ENCODE measurements around the gene NDUFAF8.

Gene NDUFAF8

DNA sequence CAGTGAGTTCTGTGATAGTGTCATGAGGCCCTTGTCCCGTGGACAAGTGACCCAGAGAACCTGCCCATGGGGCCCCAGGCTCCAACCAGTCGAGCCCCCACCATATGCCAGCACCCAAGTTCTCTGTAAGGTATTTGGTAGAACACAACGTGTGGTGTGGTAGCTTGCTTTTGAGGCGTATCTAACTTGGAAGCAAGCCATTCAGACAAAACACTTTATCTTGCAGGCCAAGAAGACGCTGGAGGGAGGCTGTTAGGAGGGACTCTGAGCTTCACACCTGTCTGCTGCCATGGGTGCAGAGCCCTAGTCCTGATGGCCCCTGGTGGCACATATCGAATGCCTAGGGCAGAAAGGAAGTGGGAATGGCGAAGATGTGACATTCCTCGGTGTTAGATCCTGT, 1.6 kb downstream of the NDUFAF8 start:
- DNase-seq (ENCODE audit: low spot score) = peak; percentile 45

DNA sequence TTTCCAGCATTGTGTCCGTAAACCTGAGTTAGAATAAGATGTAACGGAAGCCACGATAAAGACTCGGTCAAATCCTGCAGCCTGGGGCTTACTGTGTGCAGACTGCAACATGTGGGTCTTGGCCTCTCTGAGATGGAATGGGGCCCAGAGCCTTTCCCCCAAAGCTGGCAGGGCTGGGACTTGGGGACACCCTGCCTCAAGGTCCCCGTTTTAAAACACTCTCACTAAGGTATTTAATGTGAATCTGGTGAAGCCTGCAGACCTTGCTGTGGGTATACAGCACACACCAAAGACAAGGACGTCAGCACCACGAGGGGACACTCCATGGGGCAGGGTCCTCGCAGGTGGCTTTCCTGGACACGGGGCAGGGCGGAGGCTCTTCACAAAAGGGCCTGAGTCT, 2.1 kb downstream of the NDUFAF8 start:
- no peak for DNase-seq (ENCODE audit: low spot score)

DNA sequence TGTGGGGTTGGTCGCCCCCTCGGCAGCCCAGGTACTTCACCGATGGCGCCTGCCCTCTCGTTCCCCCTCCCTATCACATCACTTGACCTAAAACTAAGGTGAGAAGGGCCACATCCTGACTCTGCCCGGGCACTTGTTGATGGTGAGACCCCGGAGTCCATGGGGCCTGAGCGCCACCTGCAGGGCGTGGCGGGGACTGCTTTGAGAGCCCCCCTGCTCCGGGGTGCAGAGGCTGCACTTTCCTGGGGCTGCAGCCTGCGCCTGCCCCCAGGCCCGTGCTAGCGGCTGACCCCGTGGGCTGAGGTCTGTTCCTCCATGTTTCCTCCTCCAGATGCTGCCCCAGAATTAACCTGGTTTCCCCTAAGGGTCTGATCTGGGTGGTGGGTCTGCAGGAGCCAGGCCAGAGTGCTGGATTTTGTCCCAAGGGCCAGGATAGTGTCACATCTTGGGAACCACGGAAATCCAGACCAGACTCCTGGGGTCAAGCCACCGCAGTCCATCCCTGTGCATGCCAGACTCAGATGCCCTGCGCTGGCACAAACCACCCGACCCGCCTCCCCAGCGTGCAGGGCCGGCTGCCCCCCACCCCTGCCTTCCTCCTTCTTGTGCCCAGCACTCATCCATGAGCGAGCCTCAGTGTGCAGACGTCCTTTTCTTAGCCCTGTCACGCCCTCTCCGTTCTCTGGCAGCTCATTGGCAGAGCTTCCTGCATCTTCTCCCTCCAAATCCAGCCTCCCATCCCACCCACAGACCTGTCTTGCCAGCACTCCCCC, 2.7 kb downstream of the NDUFAF8 start:
- DNase-seq (ENCODE audit: low spot score) = peak; percentile 52

DNA sequence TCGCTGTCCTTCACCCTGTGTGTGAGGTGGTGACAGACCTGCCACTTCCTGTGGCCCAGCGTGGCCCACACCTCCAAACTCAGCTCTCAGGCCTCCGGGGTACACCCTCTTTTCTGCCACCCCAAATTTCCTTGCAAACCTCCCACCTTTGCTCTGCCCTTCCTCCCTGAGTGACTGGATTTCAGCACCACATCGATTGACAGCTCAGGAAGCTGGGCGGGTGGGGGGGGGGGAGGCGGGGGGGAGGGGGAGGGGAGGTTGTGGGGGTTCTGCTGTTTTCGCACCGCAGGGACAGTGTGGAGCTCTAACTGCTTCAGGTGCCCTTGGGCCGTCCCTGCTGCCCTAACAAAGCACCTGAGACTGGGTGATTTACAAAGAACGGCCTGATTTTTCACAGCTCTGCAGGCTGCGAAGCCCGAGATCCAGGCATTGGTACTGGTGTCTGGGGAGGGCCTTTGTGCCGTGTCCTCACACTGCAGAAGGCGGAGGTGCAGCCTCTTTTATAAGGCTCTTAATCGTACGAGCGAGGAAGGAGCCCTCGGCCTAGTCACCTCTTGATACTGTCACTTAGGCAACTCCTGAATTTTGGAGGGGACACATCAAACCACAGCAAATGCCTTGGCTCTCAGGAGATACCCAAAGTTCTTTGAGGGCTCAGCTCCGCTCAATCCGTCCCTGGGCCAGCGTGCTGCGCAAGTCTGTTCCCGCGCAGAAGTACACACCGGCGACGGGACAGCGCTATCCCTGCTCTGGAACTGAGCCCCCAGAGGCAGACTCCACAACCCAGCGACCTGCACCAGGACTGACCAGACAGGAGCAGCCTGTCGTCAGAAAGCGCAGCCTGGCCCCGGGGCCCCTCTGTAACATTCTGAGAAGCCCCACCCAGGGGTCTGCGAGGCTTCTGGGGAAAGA, 3.6 kb downstream of the NDUFAF8 start:
- no peak for DNase-seq (ENCODE audit: low spot score)

DNA sequence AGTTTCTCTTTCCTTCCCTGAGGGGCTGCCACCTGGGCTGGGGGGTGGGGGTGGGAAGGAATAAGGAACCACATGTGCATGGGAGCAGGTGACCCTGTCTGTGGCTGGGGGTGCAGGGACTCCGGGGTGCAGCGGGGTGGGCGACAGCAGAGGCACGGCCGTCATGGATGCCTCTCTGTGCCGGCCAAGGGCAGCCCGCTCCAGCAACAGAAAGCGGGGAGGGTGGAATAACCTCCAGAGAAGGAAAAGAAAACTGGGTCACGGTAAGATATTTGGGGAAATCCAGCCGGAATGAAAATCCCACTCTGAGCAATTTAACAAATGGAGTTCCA, 4.2 kb downstream of the NDUFAF8 start:
- DNase-seq (ENCODE audit: low spot score) = no peak

DNA sequence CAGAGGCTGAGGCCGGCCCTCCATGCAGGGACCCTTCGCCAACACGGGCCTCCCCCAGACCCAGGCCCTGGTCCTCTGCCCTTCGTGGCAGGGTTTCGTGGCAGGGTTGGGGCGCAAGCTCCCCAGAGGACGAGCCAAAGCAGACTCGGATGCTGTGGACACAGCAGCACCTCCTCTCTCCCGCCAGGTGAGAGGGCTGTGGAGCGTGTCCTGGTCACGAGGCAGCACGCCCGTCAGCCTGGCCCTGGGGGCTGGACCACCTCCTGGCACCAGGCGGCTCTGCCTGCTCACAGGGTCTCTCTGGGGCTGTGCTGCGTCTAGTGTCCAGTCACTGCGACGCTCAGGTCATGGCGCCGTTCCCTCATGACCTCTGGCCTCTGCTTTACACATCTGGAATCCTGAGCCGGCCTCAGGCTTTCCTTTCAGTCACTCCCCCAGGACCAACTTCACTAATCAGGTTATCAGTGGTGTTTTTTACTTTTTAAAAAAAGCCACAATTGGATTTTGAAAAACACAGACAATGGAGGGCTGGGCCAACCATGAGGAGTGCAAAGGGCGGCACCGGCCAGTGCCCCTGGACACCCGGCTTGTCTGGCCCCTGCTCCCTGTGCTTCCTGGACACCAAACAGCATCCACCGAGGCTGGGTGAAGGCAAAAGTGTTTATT, 5.4 kb downstream of the NDUFAF8 start:
- DNase-seq (ENCODE audit: low spot score) = no peak

DNA sequence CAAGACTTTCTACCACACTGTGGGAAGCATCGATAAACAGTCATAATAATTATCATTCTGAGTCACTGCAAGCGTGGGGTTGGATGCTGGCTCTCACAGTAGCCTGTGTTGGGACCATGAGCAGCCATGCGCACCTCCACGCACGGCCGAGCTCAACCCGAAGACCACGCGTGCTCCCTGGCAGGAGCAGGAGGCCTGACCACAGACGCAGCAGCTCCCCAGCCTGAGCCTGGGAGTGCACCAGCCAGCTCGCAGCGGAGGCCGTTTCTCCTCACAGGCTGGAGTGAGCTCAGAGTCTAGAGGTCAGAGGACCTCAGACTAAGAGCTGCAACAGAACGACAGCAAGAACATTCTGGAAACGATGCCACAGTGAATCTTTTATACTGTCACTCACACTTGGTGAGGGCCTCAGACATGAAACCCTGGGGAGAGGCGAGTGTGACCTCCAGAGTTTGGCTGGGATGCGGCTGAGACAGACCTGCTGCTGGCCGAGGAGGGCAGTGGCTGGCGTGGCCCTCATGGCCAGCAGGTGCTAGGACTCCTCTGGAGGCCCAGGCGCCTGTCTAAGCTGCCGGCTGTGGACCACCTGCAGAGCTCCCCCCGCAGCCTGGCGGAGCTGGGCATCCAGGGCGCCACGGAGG, 6.0 kb downstream of the NDUFAF8 start:
- no peak for DNase-seq (ENCODE audit: low spot score)

DNA sequence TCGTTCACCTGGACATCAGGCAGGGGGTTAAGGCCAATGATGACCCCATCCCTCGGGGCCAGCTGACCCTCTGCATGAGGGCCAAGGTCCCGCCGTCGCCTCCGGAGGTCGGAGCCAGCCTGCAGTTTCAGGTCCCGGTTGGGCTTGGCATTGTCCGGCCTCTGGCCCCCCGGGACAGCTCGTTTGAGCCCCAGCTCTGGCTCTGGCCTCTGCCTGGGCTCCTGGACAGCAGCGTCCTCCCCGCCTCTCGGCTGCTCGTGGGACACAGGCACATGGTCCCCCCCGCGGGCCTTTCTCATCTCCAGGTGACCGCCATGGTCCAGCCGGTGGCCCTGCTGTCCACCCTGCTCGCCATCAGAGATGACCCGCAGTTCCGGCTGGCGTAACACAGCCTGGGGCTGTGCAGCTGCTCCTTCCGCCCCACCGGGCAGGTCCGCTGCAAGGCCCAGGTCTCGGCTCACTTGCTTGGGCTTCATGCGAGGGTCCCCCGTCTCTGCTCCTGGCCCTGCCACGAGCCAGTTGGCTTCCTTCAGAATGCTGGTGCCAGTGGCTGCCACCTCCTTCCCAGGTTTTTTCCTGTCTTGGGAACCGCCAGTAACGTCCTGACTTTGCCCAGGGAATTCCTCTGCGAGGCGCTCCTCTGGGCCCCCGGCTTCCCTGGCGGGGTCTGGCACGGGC, 6.7 kb downstream of the NDUFAF8 start:
- no peak for DNase-seq (ENCODE audit: low spot score)

DNA sequence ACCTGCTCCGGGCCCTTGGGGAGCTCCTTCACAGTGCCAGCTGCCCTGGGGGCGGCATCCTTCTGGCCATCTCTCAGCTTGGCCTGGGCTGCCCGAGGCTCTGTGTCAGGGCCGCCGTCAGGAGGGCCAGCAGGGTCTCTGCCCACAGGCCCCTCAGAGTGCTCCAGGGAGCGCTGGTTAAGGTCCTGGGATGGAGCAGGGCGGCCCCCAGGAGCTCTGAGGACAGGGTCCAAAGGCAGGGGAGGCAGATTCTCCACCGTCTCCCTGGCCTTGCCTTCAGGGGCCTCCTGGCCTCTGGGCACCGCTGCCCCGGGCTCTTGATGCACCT, 7.2 kb downstream of the NDUFAF8 start:
- DNase-seq (ENCODE audit: low spot score) = no peak

DNA sequence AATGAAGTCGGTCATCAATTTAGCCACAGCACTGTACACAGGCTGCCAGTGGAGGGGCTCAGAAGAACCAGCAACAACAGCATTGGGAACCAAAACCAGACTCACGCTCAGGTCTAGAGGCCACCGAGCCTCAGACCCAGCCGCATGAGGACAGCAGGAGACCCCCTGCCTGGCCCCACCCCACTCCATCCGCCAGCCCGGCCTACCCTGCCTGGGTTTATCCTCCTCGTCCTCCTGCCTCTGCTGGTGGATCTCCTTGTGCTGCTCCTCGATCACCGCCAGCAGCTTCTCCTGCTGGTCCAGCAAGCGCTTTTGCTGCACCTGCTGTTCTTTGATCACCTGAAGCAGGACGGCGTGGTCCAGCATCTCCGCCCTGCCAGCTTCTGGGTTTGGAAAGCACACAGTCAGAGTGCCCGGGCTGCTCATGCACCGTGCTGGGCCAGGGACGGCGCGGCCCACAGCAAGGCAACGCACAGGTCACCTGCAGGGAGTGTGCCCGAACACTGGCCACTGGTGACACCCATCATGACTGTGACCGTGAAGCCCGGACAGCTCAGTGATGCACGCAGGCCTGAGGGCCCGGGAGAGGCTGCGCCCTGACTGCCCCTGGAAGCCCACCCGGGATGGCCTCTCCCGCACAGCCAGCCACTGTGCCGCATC, 7.7 kb downstream of the NDUFAF8 start:
- no peak for DNase-seq (ENCODE audit: low spot score)

DNA sequence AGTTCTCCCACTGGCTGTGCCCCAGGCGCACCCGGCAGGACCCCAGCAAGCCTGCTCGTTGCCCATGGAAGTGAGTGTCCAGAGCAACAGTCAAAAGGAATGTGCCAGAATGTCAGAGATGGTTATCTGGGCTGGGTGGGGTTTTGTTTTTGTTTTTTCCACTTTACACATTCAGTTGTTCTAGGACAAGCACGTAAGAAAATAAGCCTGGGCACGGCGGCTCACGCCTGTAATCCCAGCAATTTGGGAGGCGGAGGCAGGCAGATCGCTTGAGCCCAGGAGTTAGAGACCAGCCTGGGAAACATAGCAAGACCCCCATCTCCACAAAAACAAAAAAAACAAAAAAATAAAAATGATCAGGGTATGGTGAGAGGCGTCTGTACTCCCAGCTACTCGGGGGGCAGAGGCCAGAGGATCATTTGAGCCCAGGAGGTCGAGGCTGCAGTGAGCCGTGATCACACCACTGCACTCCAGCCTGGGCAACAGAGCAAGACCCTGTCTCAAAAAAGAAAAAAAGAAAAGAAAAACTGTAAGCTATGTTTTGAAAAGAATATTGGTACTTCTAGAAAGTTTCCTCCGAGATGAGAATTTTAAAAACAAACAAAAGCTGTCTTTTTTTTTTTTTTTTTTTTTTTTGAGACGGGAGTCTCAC, 8.3 kb downstream of the NDUFAF8 start:
- DNase-seq (ENCODE audit: low spot score) = no peak

DNA sequence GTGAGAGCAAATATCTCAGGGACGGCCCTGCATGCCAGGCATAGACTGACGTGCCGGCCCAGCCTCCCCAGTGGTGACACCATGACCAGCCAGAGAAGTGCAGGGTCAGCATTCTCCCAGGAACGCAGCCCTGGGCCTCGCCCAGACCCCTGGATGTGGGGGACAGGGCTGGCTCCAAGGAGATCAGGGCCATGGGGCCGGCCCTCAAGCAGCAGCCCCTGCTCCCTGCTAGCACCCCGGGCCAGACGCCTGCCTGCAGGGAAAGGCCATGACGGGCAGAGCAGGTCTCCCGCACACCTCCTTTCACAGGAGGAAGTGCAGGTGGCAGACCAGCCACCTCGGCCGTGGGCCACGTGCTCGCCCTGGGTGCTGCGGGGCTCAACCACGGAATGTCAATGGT, 9.5 kb downstream of the NDUFAF8 start:
- DNase-seq (ENCODE audit: low spot score) = no peak

DNA sequence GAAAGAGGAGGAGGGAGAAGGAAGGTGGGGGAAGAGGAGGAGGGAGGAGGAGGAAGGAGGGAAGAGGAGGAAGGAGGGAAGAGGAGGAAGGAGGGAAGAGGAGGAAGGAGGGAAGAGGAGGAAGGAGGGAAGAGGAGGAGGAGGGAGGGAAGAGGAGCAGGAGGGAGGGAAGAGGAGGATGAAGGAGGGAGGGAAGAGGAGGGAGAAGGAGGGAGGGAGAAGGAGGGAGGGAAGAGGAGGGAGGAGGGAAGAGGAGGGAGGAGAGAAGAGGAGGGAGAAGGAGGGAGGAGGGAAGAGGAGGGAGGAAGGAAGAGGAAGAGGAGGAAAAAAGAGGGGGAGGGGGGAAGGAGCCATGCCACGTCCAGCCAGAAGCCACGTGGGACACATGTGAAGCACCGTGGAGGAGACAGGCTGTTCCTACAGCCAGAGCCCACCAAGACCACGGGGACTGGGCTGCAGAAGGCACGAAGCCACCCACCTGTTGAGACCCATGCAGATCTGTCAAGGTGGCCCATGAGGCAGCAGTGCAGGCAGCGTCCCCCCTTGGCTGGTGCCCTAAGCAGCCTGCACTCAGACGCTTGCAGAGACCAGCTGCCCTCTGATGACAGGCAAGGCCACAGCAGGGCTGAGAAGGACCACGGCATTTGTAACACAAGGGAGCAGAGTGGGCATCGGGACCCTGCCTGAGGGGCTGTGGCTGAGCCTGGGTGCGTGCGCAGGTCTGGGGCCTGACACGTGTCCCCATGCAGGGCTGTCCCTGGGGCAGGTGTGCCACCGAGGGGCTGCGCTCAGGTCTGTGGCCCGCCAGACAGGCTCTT, 10.3 kb downstream of the NDUFAF8 start:
- DNase-seq (ENCODE audit: low spot score) = no peak

DNA sequence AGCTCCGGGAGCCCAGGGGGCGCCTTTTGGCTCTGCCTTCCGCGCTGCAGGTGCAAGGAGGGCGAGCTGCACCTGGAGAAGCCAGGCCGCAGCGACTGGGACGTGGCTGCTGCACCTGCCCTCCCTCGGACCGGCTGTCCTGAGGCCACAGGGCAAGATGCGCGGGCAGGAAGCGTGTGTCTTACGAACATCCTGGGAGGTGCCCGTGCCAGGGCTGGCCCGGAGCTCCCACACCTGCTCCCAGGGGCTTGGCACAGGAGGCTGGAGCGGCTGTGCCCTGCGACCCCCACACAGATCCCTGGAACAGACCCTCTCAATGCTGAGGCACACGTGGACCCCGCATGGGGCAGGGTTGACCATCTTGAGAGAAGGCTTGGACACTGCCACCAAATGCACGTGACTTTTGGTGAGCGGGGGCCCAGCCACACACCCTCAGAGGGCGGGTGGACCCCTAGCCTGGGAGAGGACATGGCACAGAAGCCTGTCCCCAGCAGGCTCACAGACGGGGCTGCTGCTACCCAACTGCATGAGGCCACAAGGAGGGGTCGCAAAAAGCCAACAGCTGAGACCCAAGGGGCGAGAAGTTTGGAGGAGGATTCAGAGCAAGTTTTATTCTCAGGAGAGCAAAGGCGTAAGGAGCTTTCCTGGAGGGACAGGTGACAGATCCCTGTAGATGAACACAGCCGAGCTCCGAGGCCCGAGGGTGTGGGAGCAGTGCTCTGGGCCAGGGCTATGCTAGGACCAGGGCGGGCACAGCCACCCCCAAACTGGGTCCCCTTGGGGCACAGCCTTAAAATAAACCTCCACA, 11.4 kb downstream of the NDUFAF8 start:
- no peak for DNase-seq (ENCODE audit: low spot score)

DNA sequence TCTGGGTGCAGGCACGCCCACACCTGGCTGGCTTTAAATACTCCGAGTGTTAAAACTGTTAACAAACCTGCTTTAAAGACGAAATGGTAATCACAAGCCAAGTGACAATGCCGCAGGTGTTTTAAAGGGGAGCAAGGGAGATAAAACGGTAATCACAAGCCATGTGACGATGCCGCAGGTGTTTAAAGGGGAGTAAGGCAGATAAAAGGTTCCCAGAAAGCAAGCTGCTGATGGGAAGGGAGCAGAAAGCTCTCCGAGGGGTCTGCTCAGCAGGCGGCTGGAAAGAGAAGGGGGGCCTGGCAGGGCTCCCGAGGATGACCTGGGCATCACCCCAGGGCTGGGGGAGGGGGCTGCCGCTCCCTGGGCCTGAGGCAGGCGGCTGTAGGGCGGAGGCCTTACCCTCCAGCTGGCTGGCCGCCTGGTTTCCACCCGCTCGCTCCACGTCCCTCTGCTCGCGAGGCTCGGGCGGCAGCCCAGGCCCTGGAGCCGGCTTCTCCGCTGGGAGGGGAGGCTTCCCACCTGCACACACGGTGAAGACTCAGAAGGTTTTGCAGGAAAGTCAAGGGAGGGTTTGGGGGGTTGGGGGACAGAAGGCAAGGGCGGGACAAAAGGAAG, 12.1 kb downstream of the NDUFAF8 start:
- DNase-seq (ENCODE audit: low spot score) = no peak

DNA sequence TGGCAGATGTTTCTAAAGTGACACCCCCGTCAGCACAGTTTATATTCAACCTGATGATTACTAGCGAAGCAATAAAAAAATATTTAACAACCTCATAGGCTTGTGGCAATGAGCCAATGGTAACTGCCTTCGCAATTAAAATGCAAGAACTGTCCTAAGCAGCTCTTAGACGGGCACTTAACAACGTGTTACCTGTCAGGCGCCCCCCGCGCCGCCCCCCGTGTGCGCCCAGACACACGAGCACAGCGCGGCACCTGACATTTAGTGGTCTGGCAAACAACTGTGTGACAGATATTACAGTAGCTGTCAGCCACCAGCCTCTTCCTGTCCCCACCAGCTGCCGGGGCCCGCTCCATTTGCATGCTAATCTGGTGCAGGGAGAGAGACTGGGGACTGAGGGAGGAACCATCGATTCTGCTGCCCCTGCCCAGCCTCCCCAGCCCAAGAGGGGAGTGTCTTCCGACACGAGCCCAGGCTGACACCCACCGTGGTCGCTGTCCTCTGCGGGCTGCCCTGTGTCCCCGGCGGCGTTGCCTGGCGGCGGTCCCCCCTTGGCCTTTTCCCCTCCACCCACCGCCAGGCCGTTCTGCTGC, 12.7 kb downstream of the NDUFAF8 start:
- DNase-seq (ENCODE audit: low spot score) = no peak

DNA sequence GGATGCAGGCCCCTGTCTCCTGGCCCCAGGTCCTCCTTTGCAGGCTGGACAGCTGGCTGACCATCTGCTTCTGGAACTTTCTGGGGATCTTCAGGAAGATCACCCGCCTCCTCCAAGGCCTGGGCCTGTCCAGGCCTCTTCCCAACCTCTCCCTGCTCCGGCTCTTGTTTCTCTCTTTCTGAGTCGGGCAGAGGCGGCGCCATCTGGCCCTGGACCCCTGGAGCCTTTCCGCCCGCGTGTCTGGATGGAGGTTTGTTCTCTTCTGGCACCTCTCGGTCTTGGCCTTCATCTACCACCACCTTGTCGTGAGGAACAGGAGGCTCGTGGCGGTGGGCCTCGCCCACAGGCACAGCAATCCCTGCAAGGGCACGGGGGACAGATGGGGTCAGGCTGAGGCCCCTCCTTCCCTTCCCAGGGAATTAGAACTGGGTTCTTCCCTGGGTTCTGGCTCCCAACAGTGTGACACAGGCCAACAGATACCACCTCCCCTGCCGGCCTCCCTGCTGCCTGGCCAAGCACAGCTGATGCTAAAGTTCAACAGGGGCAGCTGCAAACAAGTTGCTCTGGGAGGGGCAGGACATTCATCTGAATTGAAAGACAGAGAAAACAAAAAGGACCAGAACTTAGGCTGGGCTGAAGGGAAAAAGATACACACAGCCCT, 13.3 kb downstream of the NDUFAF8 start:
- no peak for DNase-seq (ENCODE audit: low spot score)

DNA sequence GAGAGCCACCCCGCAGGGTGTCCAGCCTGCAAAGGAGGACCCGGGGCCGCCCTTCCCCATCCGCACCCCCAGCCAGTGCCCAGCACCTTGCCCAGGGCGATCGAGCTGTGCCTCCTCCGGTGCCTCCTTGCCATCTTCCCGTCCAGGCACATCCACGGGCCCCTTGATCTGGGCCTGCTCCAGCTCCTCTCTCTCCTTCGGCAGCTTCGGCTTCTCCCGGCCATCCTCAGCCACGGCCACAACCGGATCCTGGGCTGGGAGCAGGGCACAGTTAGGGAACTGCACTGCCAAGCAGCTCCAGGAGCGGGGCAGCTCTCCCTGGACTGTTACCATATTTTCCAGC, 13.8 kb downstream of the NDUFAF8 start:
- no peak for DNase-seq (ENCODE audit: low spot score)
